ENCODE results near the gene CHID1. TPM values are rescaled to one million over a fixed set of nuclear protein-coding genes. Genes with fewer than 3 reads are reported as not detected.

The CHID1 gene
- total and polyA plus RNA-seq, 2 experiments from 2014 or later: 54.1 to 67.3 TPM

DNA sequence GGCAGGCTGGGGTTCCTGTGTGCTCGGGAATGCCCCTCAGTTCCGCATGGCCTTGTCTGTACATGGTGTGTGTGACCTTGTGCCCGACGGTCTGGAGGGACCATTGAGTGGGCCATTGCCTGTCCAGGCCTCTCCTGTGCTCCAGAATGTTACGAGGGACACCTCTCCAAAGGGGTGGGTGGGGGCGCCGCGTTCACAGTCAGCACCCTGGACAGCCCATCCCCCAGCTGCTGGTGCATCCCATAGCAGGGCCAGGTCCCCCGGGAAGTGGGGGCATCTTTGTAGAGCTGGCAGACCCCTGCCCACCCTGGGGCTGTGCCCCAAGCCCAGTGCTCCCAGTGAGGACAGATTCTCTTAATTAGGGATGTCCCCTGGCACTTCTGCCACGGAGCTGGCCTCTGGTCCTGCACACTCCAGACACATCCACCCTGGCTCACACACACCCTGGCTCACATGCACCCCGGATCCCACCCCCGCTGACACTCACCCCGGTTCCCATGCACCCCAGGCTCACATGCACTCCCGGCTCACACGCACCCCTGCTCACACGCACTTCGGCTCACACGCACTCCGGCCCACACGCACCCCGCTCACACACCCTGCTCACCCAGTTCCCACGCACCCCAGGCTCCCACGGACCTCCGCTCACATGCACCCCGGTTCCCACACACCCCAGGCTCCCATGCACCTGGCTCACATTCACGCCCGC, 52.4 kb downstream of the CHID1 start:
- Histone ChIP-seq H4K20me1 (replicated peaks; ENCODE audit: insufficient read depth) (peaks cover 24% of the 10 kb centered on the region), H3K4me1 (ENCODE audit: insufficient read depth) (peaks cover 24% of the 10 kb centered on the region; the same call in 1 of the 2 replicates), H3F3A (replicated peaks; ENCODE audit: low read depth) (peaks cover 7% of the 10 kb centered on the region), H2AFZ (no peak overlapping the region), H3K27me3 (ENCODE audit: insufficient read depth) (no peaks in the 10 kb centered on the region), H3K9me2 (ENCODE audit: insufficient read depth) (no peaks in the 10 kb centered on the region), H3K4me2 (no peak overlapping the region), H3K79me2 (replicated peaks; ENCODE audit: insufficient read depth) (no peaks in the 10 kb centered on the region), H3K4me3 (no peak overlapping the region), H3K36me3 (ENCODE audit: insufficient read depth) (no peaks in the 10 kb centered on the region), H3K27ac (ENCODE audit: low read depth) (no peak overlapping the region)
- no peak for TF ChIP-seq POLR2AphosphoS5 (IDR thresholded peaks at IDR 0.05; ENCODE audit: low read depth)
- TF ChIP-seq ZNF331 (CRISPR knock-in tag; IDR thresholded peaks at IDR 0.05; ENCODE audit: low read depth): no peak
- no peak for TF ChIP-seq NANOG (IDR thresholded peaks at IDR 0.05; ENCODE audit: borderline replicate concordance)
- no peak for TF ChIP-seq CTCF (conservative IDR thresholded peaks at IDR 0.05; ENCODE audit: low read depth in 2 of 2)
- peak; percentile 60 for TF ChIP-seq REST (IDR thresholded peaks at IDR 0.05; ENCODE audit: unreplicated experiment)
- Mint-ChIP-seq H3K27me3 (ENCODE audit: insufficient read depth, low read depth, poor library complexity) (peaks cover 23% of the 10 kb centered on the region), H3K4me1 (peaks cover 32% of the 10 kb centered on the region), H3K36me3 (ENCODE audit: low read depth) (peaks cover 3% of the 10 kb centered on the region; the same call in 1 of the 3 replicates), H3K4me3 (no peak overlapping the region; the same call in 2 of the 3 replicates), H3K27ac (no peak overlapping the region), H3K9me3 (no peaks in the 10 kb centered on the region; the same call in 2 of the 3 replicates)
- DNase-seq (ENCODE audit: low spot score) (no peak), ATAC-seq (no peak)

DNA sequence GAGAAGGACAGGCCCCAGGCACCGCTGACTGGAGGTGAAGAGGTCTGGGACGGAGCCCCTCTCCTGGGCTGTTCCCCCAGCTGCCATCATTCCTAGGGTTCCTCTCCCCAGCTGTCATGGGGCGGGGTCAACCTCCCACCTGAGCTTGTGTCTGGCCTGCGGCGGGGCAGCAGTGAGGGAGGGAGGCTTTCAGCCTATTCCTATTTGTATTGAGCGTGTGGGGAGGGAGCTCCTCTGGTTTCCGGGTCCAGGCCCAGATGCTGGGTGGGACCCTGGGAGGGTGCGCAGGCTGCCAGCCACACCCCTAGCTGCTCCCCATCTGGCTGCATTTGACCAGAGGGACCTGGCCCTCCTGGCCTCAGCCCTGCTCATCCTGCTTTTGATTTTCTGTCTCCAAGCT, 54.2 kb downstream of the CHID1 start:
- Histone ChIP-seq H3F3A (replicated peaks; ENCODE audit: low read depth) (peaks cover 7% of the 10 kb centered on the region), H4K20me1 (replicated peaks; ENCODE audit: insufficient read depth) (peaks cover 25% of the 10 kb centered on the region), H3K4me3 (no peak overlapping the region), H3K4me1 (ENCODE audit: insufficient read depth) (peaks cover 14% of the 10 kb centered on the region), H3K36me3 (ENCODE audit: insufficient read depth) (no peaks in the 10 kb centered on the region), H3K79me2 (replicated peaks; ENCODE audit: insufficient read depth) (0 out of 2 replicates have a peak, but pooled peaks cover 3% of the 10 kb centered on the region), H3K9me2 (ENCODE audit: insufficient read depth) (no peaks in the 10 kb centered on the region), H3K27ac (ENCODE audit: low read depth) (no peak overlapping the region), H3K27me3 (ENCODE audit: insufficient read depth) (no peaks in the 10 kb centered on the region), H2AFZ (no peak overlapping the region), H3K4me2 (no peak overlapping the region; the same call in 1 of the 2 replicates)
- peaks cover 3% of the 10 kb centered on the region; the same call in 1 of the 3 replicates for H3K36me3 Mint-ChIP-seq (ENCODE audit: low read depth)
- ATAC-seq: peak; percentile 8
- no peak for DNase-seq (ENCODE audit: low spot score)
- H3K27ac Mint-ChIP-seq: no peak overlapping the region
- TF ChIP-seq POLR2AphosphoS5 (IDR thresholded peaks at IDR 0.05; ENCODE audit: low read depth): no peak
- no peak for TF ChIP-seq STAT1 (IDR thresholded peaks at IDR 0.05; ENCODE audit: unreplicated experiment)
- TF ChIP-seq EZH2phosphoT487 (IDR thresholded peaks at IDR 0.05; ENCODE audit: unreplicated experiment): no peak
- no peak for TF ChIP-seq REST (IDR thresholded peaks at IDR 0.05; ENCODE audit: unreplicated experiment)
- TF ChIP-seq CTCF (conservative IDR thresholded peaks at IDR 0.05; ENCODE audit: low read depth in 2 of 2): no peak
- peaks cover 18% of the 10 kb centered on the region for H3K27me3 Mint-ChIP-seq (ENCODE audit: insufficient read depth, low read depth, poor library complexity)
- H3K9me3 Mint-ChIP-seq: no peaks in the 10 kb centered on the region
- no peak overlapping the region; the same call in 2 of the 3 replicates for H3K4me3 Mint-ChIP-seq
- H3K4me1 Mint-ChIP-seq: peaks cover 25% of the 10 kb centered on the region

Data from GM23338 (cell line).